ENCODE data around the gene PLD3. TPM values are rescaled to one million over a fixed set of nuclear protein-coding genes. Genes with fewer than 3 reads are reported as not detected.

The PLD3 gene
- total RNA-seq, 2 experiments from 2014 or later: 54.4 to 56.7 TPM

DNA sequence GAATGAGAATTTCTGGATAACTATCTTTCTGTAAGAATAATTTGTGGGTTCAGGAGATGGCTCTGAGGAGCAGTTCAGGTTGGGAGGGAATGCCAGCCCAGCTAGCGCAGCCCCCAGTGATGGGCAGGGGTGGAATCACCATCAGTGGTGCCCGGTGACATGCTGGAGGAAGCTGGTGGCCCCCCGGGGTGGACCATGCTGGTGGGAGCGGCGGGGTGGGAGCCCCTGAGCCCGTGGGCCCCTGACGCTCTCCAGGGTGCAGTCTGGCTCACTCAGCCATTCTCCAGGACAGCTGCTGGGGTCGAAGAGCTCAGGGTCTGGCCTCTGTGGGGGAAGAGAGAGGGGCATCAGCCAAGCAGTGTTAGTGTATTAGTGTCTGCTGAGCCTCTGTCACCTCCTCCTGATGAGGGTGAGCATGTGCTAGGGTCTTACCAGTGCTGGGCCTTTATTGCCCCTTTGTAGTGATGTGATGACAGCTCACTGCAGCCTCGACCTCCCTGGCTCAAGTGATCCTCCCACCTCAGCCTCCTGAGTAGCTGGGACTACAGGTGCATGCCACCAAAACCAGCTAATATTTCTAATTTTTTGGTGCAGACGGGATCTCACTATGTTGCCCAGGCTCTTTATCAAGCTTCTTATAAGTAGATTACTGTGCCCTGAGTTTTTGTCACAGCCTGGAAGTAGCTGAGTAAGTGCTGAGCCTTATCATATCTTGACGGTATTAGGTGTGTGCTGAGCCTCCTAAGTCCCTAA, 31.1 kb downstream of the PLD3 start:
- no peak for ATAC-seq
- Mint-ChIP-seq H3K4me3 (no peak overlapping the region), H3K27ac (no peak overlapping the region), H3K4me1 (ENCODE audit: low read depth) (peaks cover 4% of the 10 kb centered on the region), H3K36me3 (ENCODE audit: low read depth) (peaks cover under 1% of the 10 kb centered on the region), H3K9me3 (no peaks in the 10 kb centered on the region), H3K27me3 (no peaks in the 10 kb centered on the region)
- DNase-seq: no peak
- no peak for TF ChIP-seq CTCF (IDR thresholded peaks at IDR 0.05)
- intact Hi-C loops (cut with micrococcal nuclease): no loop called here
- CTCF ChIA-PET: interaction anchor here (1.4 kb wide), 1 partner anchor 74 kb away, joined by 6 read pairs; no protein-coding TSS in a partner anchor
- POLR2A ChIA-PET: no interaction called here

GRCh38 chr19:40380199-40381037, 31.9 kb downstream of the PLD3 start:
- Mint-ChIP-seq H3K9me3 (no peaks in the 10 kb centered on the region), H3K27ac (no peak overlapping the region), H3K27me3 (no peaks in the 10 kb centered on the region), H3K4me1 (ENCODE audit: low read depth) (no peaks in the 10 kb centered on the region), H3K36me3 (ENCODE audit: low read depth) (no peaks in the 10 kb centered on the region), H3K4me3 (no peak overlapping the region)
- POLR2A ChIA-PET: interaction anchor here (0.9 kb wide), 1 partner anchor 23 kb away, joined by 3 read pairs; no protein-coding TSS in a partner anchor
- CTCF ChIA-PET: interaction anchor here (1.4 kb wide), 1 partner anchor 75 kb away, joined by 6 read pairs; no protein-coding TSS in a partner anchor
- DNase-seq (no peak), ATAC-seq (no peak)
- intact Hi-C loops (cut with micrococcal nuclease): no loop called here
- no peak for TF ChIP-seq CTCF (IDR thresholded peaks at IDR 0.05)

- no peak overlapping the region for H3K27ac Mint-ChIP-seq
- H3K9me3 Mint-ChIP-seq: no peaks in the 10 kb centered on the region
- DNase-seq (no peak), ATAC-seq (no peak)
- intact Hi-C loops (cut with micrococcal nuclease): no loop called here
- no peaks in the 10 kb centered on the region for H3K27me3 Mint-ChIP-seq
- no peak for TF ChIP-seq CTCF (IDR thresholded peaks at IDR 0.05)
- no peaks in the 10 kb centered on the region for H3K4me1 Mint-ChIP-seq (ENCODE audit: low read depth)
- no peaks in the 10 kb centered on the region for H3K36me3 Mint-ChIP-seq (ENCODE audit: low read depth)
- ChIA-PET POLR2A (interaction anchor here (0.9 kb wide), 1 partner anchor 24 kb away, joined by 3 read pairs; no protein-coding TSS in a partner anchor), CTCF (no interaction called here)
- H3K4me3 Mint-ChIP-seq: no peak overlapping the region
Observed at GRCh38 chr19:40381321-40381720, 32.8 kb downstream of the PLD3 start.

DNA sequence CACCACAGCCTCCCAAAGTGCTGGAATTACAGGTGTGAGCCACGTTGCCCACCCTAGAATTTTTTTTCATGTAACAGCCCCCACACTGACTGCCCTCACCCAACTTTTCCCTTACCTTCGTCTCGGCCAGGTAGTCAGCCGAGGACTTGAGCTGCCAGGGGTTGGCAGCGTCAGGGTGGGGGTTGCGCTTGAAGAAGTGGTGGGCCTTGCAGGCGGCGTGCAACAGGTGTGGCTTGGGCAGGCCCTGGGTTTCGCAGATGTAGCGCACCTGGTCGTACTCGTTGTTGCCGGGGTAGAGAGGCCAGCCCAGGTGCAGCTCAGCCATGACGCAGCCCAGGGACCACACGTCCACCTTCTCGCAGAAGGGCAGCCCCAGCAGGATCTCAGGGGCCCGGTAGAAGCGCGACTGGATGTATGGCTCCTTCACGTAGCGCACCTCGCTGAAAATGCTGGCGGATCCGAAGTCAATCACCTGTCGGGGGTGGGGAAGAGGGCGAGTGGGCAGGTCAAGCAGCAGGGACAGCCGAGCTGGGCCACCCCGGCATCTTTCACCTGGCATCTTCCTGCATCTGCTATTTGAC, 35.3 kb downstream of the PLD3 start:
- ChIA-PET CTCF (no interaction called here), POLR2A (no interaction called here)
- ATAC-seq: no peak
- no peaks in the 10 kb centered on the region for H3K36me3 Mint-ChIP-seq (ENCODE audit: low read depth)
- TF ChIP-seq CTCF (IDR thresholded peaks at IDR 0.05): no peak
- H3K9me3 Mint-ChIP-seq: no peaks in the 10 kb centered on the region
- H3K4me1 Mint-ChIP-seq (ENCODE audit: low read depth): no peaks in the 10 kb centered on the region
- no peak overlapping the region for H3K27ac Mint-ChIP-seq
- DNase-seq: no peak
- intact Hi-C loops (cut with micrococcal nuclease): no loop called here
- H3K27me3 Mint-ChIP-seq: no peaks in the 10 kb centered on the region
- H3K4me3 Mint-ChIP-seq: no peak overlapping the region
